Ovary (tissue), 9 donors: ENCODE measurements around the gene ZKSCAN5. TPM values are rescaled to one million over a fixed set of nuclear protein-coding genes. Genes with fewer than 3 reads are reported as not detected.
"Not testable (repeated sequence)": the region's sequence is repeated elsewhere in the genome, so short reads cannot be mapped to it uniquely, and the experiment has no call there.

Experiments
- DNase-seq, 5 donors: peaks; one replicate each; pipeline ENCODE4 v3.0.0-alpha.2; 2019 to 2020
- H3K27ac ChIP-seq, 2 donors: fragments of 200-600 bp; one replicate each; pipeline versions ENCODE4 v1.5.1 to v1.8.0; 2019 to 2022
- H3K27me3 ChIP-seq: fragments of 200-600 bp; one replicate; pipeline ENCODE4 v1.8.0; 2022
- H3K36me3 ChIP-seq: fragments of 200-600 bp; sonication (generic); one replicate; pipeline ENCODE4 v1.5.1; 2019
- H3K4me1 ChIP-seq: one replicate; pipeline ENCODE4 v1.8.1; 2013; ENCODE audit warnings: mild to moderate bottlenecking, moderate library complexity; ENCODE audit not compliant: insufficient read depth
- H3K4me3 ChIP-seq: fragments of 200-600 bp; sonication (generic); one replicate; pipeline ENCODE4 v1.5.1; 2017
- H3K9me3 ChIP-seq, 2 donors: fragments of 200-600 bp in 1 of 2; sonication (generic) in 1 of 2; one replicate each; pipeline versions ENCODE4 v1.5.1 to v1.8.1; 2013 to 2019; ENCODE audit warnings: mild to moderate bottlenecking in 1 of 2, moderate library complexity in 1 of 2
- EP300 ChIP-seq: sonication (generic); formaldehyde crosslinking; IDR thresholded peaks from one replicate; pipeline ENCODE4 v1.6.1; 2017; ENCODE audit warnings: antibody characterized with exemption
- POLR2A ChIP-seq: fragments of 450-650 bp; IDR thresholded peaks from one replicate; pipeline ENCODE4 v1.6.1; 2017; ENCODE audit warnings: antibody characterized with exemption, mild to moderate bottlenecking, moderate library complexity
- WGBS, 3 donors: extraction: QIAGEN DNeasy Blood & Tissue Kit in 1 of 3; methylation state at CpG; one replicate each; pipeline versions ENCODE4 v1.1.5 to v1.1.7; 2013 to 2017; 5-methylcytosine and 5-hydroxymethylcytosine counted together
- intact Hi-C, 4 donors: fragments of 100-400 bp; cut with DNase I; formaldehyde crosslinking; loops; one replicate each; pipeline versions ENCODE4 v1.11.0 to v1.15.1; 2022 to 2023
- polyA plus RNA-seq, 2 donors: library from polyadenylated mRNA; stranded (reverse); fragments of 200-250 nt in 1 of 2; fragments of 350-450 nt in 1 of 2; fragmentation: Illumina TruSeq in 1 of 2; extraction: RNeasy Lipid Tissue Mini Kit (QIAGEN cat#74804) in 1 of 2; gene quantifications; one replicate each; pipeline ENCODE4 v1.2.3, GENCODE V29; 2013 to 2014
- total RNA-seq, 7 donors: library from RNA; depleted of rRNA in 2 of 7; stranded (reverse); fragments of >200 nt in 2 of 7; fragmentation: NEBNext Ultra II Directional in 3 of 7; extraction: Animal tissue kit (Norgen Biotek cat#: 25700) in 3 of 7; gene quantifications; one replicate each; pipeline versions ENCODE4 v1.1.0 to v1.2.4, GENCODE V29; 2016 to 2023
- TF ChIP-seq, protein P1 (sequence below), 3 donors: fragments of 450-650 bp in 2 of 3; fragments of 200-600 bp in 1 of 3; IDR thresholded peaks; one replicate each; pipeline versions ENCODE4 v1.5.1 to v1.8.0; 2016 to 2022; ENCODE audit warnings: antibody characterized with exemption in 3 of 3, mild to moderate bottlenecking in 1 of 3
- donor health status: DM: no; HTN: no; CAD: no; lungs with moderate emphysema.
- donor health status: DM: no; HTN: no; CAD: no.
- donor health status: Bipolar disorder and iron deficiency.
- donor health status: DM: yes; HTN: yes; CAD: no.
- donor health status: DM: no; HTN: no; CAD: no.
- donor health status: DM: yes; HTN: yes; CAD: no.

ZKSCAN5 gene
- total and polyA plus RNA-seq, 9 donors: 5.2 to 12.1 (median 8.6) TPM

- Histone ChIP-seq H3K4me1 (no peaks in the 10 kb centered on the region), H3K36me3 (no peaks in the 10 kb centered on the region), H3K27ac (no peak overlapping the region), H3K4me3 (no peak overlapping the region), H3K9me3 (no peaks in the 10 kb centered on the region), H3K27me3 (no peaks in the 10 kb centered on the region)
- TF ChIP-seq EP300: no peak
- no peak for TF ChIP-seq POLR2A
- TF ChIP-seq, protein P1, sequence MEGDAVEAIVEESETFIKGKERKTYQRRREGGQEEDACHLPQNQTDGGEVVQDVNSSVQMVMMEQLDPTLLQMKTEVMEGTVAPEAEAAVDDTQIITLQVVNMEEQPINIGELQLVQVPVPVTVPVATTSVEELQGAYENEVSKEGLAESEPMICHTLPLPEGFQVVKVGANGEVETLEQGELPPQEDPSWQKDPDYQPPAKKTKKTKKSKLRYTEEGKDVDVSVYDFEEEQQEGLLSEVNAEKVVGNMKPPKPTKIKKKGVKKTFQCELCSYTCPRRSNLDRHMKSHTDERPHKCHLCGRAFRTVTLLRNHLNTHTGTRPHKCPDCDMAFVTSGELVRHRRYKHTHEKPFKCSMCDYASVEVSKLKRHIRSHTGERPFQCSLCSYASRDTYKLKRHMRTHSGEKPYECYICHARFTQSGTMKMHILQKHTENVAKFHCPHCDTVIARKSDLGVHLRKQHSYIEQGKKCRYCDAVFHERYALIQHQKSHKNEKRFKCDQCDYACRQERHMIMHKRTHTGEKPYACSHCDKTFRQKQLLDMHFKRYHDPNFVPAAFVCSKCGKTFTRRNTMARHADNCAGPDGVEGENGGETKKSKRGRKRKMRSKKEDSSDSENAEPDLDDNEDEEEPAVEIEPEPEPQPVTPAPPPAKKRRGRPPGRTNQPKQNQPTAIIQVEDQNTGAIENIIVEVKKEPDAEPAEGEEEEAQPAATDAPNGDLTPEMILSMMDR (IDR thresholded peaks at IDR 0.05): no peak
- intact Hi-C loops: no loop called here
- 87 to 94% (median 89%) methylated on average over 9 of the region's 9 CpGs for WGBS, 3 donors
- no peak for DNase-seq
These were observed 36.8 kb downstream of the ZKSCAN5 start for GRCh38 chr7:99541212-99541611.

DNA sequence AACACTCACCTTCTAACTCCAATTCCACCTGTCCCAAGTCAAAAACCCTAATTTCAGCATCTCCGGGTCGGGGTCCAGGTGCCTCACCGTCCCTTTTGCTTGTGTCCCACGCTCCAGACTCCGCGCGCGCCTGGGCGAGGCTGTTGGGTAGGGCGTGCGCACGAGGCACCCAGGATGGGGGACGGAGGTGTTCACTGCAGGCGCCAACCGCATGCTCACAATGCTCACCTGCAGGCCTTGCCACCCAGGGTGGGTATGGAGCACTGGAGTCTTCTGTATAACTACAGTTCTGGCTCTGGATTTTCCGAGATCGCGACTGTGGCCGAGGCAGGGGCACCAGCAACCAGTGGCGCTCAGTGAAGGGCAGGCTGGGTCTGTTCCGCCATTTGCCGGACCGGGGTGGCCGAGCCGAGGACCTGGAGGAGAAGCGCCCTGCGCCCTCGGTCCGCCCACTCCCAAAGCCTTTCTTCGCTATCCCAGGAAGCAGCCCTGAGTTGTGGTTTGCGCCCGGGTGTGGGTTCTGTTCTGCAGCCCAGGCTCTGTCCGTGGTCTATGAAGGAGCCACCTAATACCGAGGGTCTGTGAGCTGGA, 38.7 kb downstream of the ZKSCAN5 start:
- intact Hi-C loops: no loop called here
- Histone ChIP-seq H3K9me3 (peaks cover 0 to 2% of the 10 kb centered on the region in 2 donors), H3K27me3 (no peaks in the 10 kb centered on the region), H3K27ac (no peak overlapping the region), H3K36me3 (no peaks in the 10 kb centered on the region), H3K4me3 (no peak overlapping the region), H3K4me1 (no peaks in the 10 kb centered on the region)
- TF ChIP-seq, protein P1 (IDR thresholded peaks at IDR 0.05): no peak
- TF ChIP-seq POLR2A (no peak), EP300 (no peak)
- no peak for DNase-seq
- WGBS, 3 donors: 95 to 96% (median 95%) methylated on average over 34 of the region's 34 CpGs

- Histone ChIP-seq H3K4me3 (no peak overlapping the region), H3K4me1 (no peaks in the 10 kb centered on the region), H3K36me3 (no peaks in the 10 kb centered on the region), H3K9me3 (peaks cover 0 to 5% of the 10 kb centered on the region in 2 donors), H3K27me3 (no peaks in the 10 kb centered on the region), H3K27ac (no peak overlapping the region)
- no peak for DNase-seq
- 89 to 94% (median 94%) methylated on average over 6 of the region's 6 CpGs for WGBS, 3 donors
- intact Hi-C loops: no loop called here
- TF ChIP-seq POLR2A: no peak
- TF ChIP-seq EP300: no peak
- TF ChIP-seq, protein P1 (IDR thresholded peaks at IDR 0.05): no peak
These were observed 39.5 kb downstream of the ZKSCAN5 start for GRCh38 chr7:99543916-99544315.

- H3K36me3 ChIP-seq, H3K9me3 ChIP-seq, H3K27me3 ChIP-seq, DNase-seq, intact Hi-C loops, H3K4me3 ChIP-seq, H3K27ac ChIP-seq, H3K4me1 ChIP-seq: not testable (repeated sequence)
- WGBS, 3 donors: 96 to 97% (median 97%) methylated on average over 5 of the region's 5 CpGs
These were observed 40.8 kb downstream of the ZKSCAN5 start for GRCh38 chr7:99545308-99545707.

DNA sequence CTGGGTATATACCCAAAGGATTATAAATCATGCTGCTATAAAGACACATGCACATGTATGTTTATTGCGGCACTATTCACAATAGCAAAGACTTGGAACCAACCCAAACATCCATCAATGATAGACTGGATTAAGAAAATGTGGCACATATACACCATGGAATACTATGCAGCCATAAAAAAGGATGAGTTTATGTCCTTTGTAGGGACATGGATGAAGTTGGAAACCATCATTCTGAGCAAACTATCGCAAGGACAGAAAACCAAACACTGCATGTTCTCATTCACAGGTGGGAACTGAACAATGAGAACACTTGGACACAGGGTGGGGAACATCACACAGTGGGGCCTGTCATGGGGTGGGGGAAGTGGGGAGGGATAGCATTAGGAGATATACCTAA, 45.1 kb downstream of the ZKSCAN5 start:
- H3K27me3 ChIP-seq, H3K27ac ChIP-seq, intact Hi-C loops, H3K4me3 ChIP-seq, H3K4me1 ChIP-seq, H3K36me3 ChIP-seq, H3K9me3 ChIP-seq, DNase-seq: not testable (repeated sequence)
- WGBS, 3 donors: 100% methylated on average over 1 to 2 of the region's 2 CpGs
